Activated T-cell treated with anti-CD3 and anti-CD28 coated beads, Interleukin-2, amount 50 U/mL, for 1 hour (primary cell): ENCODE data around the gene SHISA8.
A peak's percentile ranks its signal among the peaks of the same experiment; 100 is the strongest.

Experiments used
- DNase-seq: peaks from one replicate; pipeline ENCODE4 v3.0.0-alpha.2; 2020

SHISA8 gene

GRCh38 chr22:41913842-41914534 lies 886 bp downstream of the SHISA8 start:
- DNase-seq, result peak; percentile 50

DNA sequence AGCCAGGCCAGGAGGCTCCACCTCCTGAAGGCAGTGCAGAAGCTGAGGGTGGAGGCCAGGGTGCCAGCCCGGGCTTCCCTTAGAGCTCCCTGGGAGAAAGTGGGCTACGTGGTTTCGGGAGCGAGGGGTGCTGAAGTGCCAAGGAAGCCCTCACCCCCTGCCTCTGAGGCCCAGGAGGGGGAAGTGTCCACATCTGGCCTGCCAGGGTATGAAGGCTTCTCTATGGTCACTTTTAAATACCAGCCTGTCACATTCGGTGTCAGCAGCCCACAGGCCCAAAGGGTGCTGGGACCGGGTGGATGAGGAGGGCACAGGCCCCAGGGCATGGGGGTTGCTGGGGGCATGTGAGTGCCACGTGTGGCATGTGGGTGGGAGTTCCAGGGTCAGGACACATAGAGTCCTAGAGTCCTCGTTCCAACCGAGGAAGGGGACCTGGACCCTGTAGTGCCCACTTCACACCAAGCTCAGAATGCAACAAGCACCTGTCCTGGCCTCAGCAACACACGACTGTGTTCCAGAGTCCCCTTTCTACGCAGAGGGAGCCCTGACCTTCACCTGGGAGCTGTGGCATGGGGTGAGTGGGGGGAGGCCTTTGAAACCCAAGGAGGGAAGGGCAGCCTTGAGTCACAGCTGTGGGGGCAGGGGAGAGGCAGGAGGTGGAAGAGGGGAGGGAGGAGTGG lies 1.7 kb downstream of the SHISA8 start:
- no peak for DNase-seq

GRCh38 chr22:41912338-41913039 lies 2.4 kb downstream of the SHISA8 start:
- no peak for DNase-seq

- peak; percentile 53 for DNase-seq
These were observed 3.8 kb downstream of the SHISA8 start for GRCh38 chr22:41911001-41911611.

DNA sequence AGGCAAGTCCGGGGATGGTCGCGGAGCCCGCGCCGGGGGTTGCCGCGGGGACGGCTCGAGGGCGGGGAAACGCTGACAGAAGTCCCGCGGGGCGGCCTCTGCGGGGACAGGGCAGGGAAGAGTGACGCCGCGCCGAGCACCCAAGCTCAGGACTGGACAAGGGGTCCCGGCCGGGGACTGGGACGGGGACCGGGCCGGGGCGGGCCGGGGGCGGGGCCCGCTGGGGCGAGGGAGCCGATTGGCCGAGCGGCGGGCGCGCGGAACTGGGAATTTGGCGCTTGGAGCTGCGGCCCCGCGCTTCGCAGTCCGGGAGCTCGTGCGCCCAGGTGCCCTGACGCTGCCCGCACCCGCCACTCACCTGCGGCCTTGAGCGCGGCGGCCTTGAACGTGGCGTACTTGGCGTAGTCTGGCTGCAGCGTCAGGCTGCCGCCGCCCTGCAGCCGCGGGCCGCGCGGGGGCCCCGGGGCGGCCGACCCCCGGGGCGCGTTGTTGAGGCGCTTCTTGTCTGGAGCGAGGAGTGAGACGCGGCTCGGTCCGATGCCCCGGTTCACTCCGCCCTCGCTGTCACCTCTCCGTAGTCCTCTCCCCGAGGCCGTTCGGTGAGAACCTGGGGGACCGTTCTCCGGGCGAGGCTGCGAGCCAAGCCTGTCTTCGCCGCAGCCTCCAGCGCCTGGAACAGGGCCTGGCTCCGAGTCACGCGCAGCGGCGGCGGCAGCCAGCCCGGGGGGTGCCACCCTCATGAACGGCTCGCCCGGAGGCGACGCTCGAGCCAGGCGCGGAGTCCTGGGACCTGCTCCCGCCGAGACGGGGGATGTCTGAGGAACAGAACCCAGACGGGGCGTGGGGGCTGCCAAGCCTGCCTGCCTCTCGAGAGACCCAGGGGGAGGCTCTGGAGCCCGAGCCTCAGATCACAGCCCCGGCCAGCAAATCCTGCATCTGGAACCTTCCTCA lies 4.5 kb downstream of the SHISA8 start:
- DNase-seq, result peak; percentile 66

DNA sequence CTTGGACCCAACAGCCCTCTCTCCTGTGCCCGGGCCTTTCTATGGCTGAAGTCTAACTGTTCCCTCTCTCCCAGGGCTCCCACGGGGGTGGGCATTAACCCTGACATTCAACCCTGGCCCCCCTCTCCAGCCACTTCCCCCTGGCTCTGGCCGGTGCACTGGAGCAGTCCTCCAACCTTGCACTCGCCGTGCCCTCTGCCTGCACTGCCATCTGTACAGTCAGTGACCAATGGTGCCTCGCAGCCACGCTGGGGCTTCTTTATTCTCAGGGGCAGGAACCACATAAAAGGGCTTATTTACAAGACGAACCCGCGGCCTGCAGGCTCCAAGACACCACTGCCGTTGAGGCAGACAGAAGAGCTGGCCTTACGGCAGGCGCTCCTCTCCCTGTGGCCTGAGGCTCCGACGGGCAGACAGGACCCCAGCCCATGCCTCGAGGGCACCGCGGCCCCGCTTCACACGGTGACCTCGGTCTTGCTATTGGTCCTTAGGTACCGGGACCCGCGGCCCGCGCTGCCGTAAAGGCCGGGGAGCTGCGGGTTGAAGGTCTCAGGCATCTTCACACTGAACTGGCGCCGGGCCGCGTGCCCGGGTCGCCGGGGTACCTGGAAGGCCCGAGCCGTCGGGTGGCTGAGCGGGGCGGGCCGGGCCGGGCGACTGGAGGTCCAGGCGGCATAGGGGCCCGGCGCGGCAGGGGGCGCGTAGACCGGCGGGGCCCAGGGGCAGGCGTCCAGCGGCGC lies 5.4 kb downstream of the SHISA8 start:
- no peak for DNase-seq

DNA sequence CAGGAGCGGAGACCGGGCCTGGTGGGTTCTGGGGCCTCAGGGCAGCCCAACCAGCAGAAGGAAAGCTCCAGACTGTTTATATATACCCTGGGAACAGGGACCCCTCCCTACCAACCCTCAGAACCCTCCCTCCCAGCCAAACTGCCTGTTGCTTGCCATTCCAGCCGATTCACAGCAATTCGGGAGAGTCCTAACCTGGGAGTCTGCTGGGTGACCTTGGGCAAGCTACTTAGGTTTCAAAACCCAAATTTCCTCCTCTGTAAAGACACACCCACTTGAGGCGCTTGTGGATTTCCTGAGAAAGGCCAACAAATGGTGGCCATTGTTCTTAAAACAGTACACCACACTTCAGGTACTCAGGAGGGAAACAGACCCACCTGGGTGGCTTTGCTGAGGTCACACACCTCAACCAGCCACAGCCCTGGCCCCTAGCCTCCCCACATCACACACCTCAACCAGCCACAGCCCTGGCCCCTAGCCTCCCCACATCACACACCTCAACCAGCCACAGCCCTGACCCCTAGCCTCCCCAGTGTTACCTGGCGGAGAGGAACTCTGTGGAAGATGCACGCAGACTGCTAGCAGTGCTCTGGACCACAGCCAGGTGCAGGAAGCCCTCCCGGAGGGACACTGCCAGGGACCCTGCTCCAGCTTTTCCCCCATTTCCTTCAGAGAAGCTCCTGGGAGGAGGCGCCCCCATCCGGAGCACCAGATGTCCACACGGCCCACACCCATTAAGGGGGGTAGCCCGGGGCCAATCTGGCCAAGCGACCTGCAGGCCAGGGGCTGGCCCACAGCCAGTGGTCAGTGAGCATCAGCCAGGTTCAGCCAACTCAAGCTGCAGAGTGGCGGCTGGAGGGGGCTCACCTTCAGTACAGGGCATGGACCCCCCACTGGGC lies 6.2 kb downstream of the SHISA8 start:
- DNase-seq, result no peak

- no peak for DNase-seq
These were observed 7.2 kb downstream of the SHISA8 start for GRCh38 chr22:41907436-41908401.

- DNase-seq, result no peak
These were observed 8.1 kb downstream of the SHISA8 start for GRCh38 chr22:41906822-41907221.

GRCh38 chr22:41905411-41906202 lies 9.3 kb downstream of the SHISA8 start:
- no peak for DNase-seq

DNA sequence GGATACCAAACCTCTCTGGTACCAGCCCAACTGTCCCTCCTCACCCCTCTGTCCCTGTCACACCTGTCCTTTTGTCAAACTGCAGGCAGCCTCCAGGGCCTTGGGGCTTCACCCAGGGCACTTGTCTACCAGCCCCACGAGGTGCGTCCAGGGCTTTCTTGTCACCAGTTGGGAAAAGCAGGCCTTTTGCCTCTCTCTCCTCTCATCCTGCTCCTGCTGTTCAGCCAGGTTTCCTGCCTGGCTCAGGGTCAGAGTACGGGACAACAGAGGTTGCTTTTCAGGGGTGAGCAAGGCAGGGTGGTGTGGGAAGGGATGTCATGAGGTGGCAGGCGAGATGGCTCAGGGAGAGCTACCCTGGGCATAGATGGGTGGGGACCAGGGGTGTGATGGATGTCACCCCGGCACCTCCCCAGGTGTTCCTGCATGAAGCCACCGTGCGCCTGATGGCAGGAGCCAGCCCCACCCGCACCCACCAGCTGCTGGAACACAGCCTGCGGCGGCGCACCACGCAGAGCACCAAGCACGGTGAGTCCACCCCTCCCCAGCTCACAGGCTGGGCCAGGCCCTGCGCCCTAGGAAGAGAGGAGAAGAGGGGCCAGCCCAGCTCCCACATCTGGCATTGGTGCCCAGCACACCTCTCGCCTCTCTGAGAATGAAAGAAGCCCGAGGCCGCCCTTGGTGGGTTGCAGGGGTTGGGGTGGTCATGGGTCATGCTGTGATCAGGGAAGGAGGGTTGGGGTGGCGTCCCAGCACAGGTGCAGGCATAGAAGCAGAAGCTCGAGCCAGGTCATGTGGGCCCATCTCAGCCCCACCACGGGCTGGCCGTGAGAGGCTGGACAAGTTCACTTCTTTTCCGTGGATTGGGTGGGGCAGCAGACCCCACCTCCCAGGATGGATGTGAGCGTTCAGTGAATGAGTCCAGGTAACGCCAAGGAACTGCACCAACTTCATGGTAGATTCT lies 10.1 kb downstream of the SHISA8 start:
- no peak for DNase-seq

DNA sequence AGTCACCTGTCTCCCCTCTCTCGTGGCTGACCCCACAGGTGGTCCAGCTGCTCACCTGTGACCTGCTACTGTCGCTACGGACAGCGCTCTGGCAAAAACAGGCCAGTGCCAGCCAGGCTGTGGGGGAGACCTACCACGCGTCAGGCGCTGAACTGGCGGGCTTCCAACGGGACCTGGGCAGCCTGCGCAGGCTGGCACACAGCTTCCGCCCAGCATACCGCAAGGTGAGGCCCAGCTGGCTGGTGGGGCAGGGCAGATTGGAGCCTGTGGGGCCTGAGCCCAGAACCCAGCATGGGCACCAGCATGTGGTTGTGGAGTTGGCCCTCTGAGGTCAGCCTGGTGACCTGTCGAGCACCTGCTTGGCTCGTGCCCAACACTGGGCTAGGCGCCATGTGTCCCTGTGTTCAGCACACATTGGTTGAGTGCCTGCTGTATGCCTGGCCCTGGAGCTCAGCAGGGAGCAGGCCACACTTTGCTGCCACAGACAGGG lies 11.9 kb downstream of the SHISA8 start:
- no peak for DNase-seq

- no peak for DNase-seq
These were observed 12.9 kb downstream of the SHISA8 start for GRCh38 chr22:41902016-41902415.

- DNase-seq, result no peak
These were observed 14.1 kb downstream of the SHISA8 start for GRCh38 chr22:41900652-41901312.

GRCh38 chr22:41899992-41900651 lies 14.8 kb downstream of the SHISA8 start:
- no peak for DNase-seq

GRCh38 chr22:41899110-41899509 lies 15.8 kb downstream of the SHISA8 start:
- no peak for DNase-seq
